Adrenal gland (tissue), 5 donors: Measurements from ENCODE around the gene TASL.

Experiments used
- CTCF ChIP-seq, 6 experiments: fragments of 450-650 bp in 4 of 6; fragments of 200-600 bp in 2 of 6; sonication (generic) in 1 of 6; IDR thresholded peaks; 1 replicate in 5 of 6; 2 replicates in 1 of 6; pipeline versions ENCODE4 v1.5.1 to v1.8.0; 2016 to 2021; ENCODE audit warnings: antibody characterized with exemption in 6 of 6, mild to moderate bottlenecking in 2 of 6, moderate library complexity in 1 of 6
- POLR2A ChIP-seq, 2 donors: fragments of 450-650 bp; IDR thresholded peaks; one replicate each; pipeline ENCODE4 v1.6.1; 2017; ENCODE audit warnings: antibody characterized with exemption in 2 of 2, mild to moderate bottlenecking in 2 of 2, moderate library complexity in 1 of 2
- donor health status: DM: no; HTN: no; CAD: no.

GRCh38 chrX:30613721-30614120 lies 36.2 kb upstream of the TASL start:
- TF ChIP-seq POLR2A (IDR thresholded peaks at IDR 0.05): no peak
- no peak for TF ChIP-seq CTCF (IDR thresholded peaks at IDR 0.05)
